ENCODE data around the gene PACS1.
A peak's percentile ranks its signal among the peaks of the same experiment; 100 is the strongest.
"Not testable (repeated sequence)": the region's sequence is repeated elsewhere in the genome, so short reads cannot be mapped to it uniquely, and the experiment has no call there.

PACS1 gene

DNA sequence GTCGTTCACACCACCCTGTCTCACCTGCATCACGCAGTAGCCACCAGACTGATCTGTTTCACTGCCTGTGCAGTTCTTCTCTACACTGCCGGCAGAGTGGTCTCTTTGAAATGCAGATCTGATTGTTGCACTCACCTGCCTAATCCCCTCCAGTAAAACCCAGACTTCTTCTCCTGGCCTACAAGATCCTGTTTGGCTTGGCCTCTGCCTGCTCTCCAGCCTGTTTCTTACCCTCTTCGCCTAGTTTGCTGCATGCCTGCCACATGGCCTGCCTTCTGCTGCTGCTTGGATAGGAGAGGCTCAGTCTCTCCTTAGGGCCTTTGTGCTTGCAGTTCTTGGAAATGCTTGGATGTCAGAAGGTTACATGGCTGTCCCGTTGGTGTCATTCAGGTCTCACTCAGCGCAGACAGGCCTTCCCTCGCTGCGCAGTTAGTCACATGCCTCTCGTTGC is 42.0 kb downstream of the PACS1 start:
- DNase-seq = no peak

- DNase-seq = no peak
Observed at GRCh38 chr11:66112601-66113499, 42.8 kb downstream of the PACS1 start.

- not testable (repeated sequence) for DNase-seq
Observed at GRCh38 chr11:66114957-66115356, 44.9 kb downstream of the PACS1 start.

GRCh38 chr11:66115638-66116301 is 45.7 kb downstream of the PACS1 start:
- no peak for DNase-seq

DNA sequence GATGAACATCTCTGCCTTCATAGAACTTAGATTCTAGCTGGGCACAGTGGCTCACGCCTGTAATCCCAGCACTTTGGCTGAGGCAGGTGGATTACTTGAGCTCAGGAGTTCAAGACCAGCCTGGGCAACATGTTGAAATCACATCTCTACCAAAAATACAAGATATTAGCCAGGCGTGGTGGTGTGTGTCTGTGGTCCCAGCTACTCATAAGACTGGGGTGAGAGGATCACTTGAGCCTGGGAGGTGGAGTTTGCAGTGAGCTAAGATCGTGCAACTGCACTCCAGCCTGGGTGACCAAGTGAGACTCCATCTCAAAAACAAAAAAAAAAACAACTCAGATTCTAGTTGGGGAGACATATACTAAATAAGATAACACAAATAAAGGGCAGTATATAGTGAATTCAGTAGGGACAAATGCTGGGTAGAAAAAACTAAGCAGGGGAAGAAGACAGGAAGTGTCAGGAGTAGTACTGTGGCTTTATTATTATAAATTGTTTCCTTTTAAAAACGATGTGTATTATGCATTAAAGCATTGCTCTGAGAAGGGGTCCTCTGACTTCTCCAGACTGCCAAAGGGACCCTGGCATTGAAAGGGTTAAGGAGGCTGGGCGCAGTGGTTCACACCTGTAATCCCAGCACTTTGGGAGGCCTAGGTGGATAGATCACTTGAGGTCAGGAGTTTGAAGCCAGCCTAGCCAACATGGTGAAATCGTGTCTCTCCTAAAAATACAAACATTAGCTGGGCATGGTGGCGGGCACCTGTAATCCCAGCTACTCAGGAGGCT is 46.7 kb downstream of the PACS1 start:
- no peak for DNase-seq

DNA sequence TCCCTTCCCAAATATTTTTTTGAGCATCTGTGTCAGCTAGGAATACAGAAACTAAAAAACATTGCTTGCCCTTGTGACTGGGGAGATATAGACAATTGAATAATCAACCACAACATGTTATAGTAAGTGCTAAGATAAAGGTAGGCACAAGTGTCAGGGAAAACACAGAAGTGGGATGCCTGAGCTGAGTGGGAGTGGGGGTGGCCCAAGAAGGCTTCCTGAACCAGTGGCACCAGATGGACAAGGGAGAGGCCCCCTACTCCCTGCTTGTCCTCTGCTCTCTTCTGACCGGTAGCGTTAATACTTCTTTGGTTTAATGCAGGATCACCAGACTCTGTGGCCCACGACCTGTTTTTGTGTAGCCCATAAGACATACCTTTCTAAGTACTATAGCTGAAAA is 48.8 kb downstream of the PACS1 start:
- DNase-seq = no peak

- DNase-seq = peak in 1 of 3 experiments; percentile 9
Observed at GRCh38 chr11:66119348-66120133, 49.5 kb downstream of the PACS1 start.

GRCh38 chr11:66121466-66121865 is 51.4 kb downstream of the PACS1 start:
- no peak for DNase-seq

GRCh38 chr11:66123902-66124301 is 53.8 kb downstream of the PACS1 start:
- DNase-seq = no peak

DNA sequence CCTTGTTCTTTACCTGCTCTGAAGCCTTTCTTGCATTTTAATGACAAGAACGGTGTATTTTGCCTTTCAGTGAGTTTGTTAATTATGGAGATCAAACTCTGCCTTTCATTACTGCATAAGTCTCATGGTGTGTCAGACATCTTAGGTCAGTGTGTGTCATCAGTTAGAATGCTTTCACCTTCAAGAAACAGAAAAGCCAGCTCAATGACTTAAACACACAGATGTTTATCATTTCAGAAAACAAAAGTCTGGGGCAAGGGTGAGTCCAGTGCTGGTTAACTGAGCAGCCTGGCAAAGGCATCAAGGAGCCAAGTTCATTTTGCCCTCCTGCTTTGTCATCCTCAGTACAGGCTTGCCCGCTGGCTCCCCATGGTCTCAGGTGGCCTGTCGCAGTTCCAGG is 54.5 kb downstream of the PACS1 start:
- DNase-seq = no peak

- no peak for DNase-seq
Observed at GRCh38 chr11:66126064-66126463, 56.0 kb downstream of the PACS1 start.

DNA sequence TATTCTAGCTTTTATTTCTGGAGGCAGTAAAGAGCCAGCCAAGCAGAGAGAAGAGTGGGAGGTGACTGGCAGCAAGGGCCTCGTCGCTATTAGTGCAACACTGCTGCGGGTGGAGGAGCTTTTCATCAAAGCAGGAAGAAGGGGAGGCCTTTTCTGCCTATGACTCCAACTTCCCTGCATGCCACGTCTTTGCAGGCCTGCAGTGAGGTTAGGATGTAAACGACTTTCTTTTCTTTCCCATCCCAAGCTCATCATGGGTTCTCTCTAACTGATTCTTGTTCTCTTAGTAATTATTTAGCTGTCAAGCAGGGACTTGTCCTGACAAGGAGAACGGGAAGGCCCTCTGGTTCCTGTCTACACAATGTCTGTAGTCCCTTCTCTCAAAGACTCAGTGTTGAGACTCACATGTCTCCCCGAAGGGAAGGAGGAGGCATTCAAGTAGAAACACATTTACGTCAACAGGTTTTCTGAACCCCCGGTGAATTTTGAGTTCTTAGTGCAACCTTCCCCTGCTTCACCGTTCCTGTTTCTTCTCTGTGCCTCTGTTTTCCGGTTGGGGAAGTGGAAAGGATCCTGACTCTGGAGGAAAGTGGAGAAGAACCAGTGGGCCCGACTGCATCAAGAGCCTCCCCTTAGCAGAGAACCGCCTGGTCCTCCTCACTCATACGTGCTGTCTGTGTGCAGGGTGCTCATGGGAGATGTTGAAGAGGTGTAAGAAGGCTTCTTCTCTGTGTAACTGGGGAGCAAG is 56.9 kb downstream of the PACS1 start:
- peak; percentile 17 to 45 (median 28) for DNase-seq

DNA sequence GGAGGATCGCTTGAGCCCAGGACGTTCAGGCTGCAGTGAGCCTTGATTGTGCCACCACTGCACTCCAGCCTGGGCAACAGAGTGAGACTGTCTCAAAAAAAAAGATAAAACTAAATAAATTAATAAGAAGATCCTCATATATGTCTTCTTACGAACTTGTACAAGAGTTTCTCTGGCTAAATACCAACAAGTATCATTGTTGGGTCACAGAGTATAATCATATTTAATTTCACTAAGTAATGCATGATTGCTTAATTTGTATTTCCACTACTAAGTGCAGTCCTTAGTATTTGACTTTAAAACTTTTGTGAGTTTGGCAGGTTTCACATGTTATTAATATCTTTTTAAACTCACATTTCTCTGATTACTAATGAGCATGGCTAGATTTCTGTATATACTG is 60.9 kb downstream of the PACS1 start:
- no peak for DNase-seq

DNA sequence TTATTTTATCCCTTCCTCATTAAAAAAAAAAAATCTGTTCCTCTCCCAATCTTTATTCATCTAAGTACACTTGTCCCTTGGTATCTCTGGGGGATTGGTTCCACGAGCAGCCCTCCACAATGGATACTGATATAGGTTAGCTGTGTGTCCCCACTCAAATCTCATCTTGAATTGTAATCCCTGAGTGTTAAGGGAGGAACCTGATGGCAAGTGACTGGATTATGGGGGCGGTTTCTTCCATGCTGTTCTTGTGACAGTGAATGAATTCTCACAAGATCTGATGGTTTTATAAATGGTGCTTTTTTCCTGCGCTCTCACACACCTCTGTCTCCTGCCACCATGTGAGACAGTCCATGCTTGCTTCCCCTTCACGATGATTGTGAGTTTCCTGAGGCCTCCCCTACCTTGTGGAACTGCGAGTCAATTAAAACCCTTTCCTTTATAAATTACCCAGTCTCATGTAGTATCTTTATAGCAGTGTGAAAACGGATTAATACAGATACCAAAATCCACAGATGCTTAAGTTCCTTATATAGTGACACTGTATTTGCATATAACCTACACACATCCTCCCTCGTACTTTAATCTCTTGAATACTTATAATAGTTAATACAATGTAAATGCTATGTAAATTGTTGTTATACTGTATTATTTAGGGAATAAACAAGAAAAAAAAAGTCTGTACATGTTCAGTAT is 62.0 kb downstream of the PACS1 start:
- no peak for DNase-seq

DNA sequence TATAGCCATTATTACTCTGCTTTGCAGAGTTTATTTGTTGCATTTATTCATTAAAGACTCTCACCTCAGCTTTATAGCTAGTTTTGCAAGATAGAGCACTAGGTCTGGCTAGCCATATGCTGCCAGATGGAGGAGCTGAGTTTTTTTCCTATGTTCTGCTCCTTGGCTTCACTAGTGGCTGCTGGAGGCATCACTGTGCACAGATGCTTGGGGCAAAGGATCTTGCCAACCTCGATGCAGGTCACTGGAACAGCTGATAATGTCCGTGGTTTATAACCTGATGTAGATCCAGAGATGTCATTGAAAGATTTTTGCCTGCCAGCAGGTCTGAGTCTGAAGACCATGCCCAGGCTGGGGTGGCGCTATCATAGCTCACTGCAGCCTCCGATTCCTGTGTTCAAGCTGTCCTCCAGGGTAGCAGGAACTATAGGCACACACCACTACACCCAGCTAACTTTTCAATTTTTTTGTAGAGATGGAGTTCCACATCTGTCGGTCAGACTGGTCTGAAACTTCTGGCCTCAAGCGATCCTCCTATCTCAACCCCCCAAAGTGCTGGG is 63.2 kb downstream of the PACS1 start:
- DNase-seq = no peak

- no peak for DNase-seq
Observed at GRCh38 chr11:66136752-66137123, 66.7 kb downstream of the PACS1 start.

GRCh38 chr11:66139817-66140404 is 69.8 kb downstream of the PACS1 start:
- no peak for DNase-seq

DNA sequence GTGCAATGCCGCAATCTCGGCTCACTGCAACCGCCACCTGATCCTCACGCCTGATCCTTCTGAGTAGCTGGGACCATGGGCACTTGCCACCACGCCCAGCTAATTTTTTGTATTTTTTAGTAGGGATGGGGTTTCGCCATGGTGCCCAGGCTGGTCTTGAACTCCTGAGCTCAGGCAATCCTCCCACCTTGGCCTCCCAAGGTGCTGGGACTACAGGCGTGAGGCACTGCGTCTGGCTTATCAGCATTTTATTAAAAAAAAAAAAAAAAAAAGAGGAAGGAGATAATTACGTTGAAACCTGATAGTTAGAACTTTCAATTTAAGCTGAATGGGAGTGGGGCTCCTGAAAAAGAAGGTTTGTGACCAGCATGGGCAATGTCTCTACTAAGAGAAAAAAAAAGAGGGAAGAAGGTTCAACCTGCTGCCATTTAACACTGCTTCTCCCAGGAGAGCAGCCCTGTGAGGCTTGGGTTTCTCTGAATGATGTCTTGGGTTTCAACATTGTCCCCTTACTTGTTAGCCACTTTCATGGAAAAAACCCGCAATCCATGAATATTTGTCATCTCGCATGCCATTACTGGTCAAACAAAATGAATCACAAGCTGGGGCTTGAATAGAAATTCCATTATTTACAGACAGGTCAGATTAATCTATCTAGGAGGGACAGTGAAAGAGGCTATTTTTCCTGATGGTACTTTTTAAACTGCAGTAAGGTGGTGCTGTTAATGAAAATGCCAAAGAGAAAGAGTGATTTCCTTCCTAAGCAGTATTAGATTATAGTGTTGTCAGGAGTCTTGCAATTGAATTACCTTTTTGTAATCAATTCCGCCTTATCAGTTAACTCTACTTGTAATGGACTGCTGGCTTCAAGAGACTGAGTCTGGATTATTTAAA is 72.5 kb downstream of the PACS1 start:
- no peak for DNase-seq

GRCh38 chr11:66143264-66143566 is 73.1 kb downstream of the PACS1 start:
- no peak for DNase-seq
